GM18526 (cell line): Measurements from ENCODE around the gene ETS2.

Experiments
- POLR2A ChIP-seq: IDR thresholded peaks from 3 replicates; pipeline ENCODE4 v1.6.1; 2011; ENCODE audit not compliant: insufficient read length; ENCODE audit errors: extremely low read depth

The ETS2 gene

GRCh38 chr21:38792676-38793459 is 12.9 kb upstream of the ETS2 start:
- TF ChIP-seq POLR2A: no peak

DNA sequence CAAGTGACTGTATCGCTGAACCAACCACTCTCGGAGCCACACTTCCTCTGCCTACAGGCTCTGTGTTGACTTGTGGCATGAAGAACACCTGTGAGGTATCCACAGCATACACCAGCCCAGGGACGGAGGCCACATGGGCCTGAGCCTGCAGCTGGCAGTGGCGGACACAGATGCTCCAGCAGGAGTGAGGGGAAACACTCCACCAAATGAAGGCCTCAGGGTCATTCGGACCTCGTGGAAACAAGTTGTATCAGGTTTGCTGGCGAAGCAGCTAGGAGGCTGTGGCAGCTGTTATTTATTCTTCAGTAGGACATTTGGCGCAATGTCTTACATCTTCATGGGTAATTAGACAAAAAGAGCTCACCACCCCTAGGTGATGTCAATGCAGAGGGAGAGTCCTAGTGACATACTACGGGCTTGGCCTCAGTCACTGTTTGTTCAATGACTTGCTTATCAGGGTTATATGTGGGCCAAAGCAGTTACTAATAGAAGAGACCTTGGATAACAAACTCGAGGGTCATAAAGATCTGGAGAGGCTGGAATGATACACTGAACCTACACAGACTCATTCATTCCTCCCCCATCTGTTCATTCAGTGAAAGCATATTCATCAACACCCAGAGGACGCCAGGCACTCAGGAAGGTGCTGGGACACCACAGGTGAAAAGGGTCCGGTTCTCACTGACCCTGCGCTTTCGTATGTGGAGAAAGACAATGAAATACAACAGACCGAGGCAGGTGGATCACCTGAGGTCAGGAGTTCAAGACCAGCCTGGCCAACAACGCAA is 11.6 kb upstream of the ETS2 start:
- no peak for TF ChIP-seq POLR2A

DNA sequence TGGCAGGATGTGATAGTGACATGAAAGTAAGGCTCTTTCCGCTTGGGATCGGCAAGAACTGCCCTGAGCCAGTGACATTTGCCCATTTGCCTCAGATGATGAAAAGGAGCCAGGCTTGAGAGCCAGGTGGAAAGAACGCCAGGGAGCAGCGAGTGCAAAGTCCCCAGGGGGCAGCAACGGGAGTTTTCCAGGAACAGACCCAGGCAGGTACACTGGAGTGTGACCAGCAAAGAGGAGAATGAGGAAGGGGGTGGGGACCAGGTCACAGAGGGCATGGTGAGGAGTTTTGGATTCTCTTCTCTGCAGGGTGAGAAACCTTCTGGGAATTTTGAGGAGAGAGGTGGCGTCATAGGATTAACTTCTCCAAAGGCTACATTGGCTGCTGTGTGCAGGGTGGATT is 10.8 kb upstream of the ETS2 start:
- TF ChIP-seq POLR2A: no peak

GRCh38 chr21:38795475-38795874 is 10.3 kb upstream of the ETS2 start:
- no peak for TF ChIP-seq POLR2A

- TF ChIP-seq POLR2A: no peak
These were observed 9.3 kb upstream of the ETS2 start for GRCh38 chr21:38796424-38796823.

DNA sequence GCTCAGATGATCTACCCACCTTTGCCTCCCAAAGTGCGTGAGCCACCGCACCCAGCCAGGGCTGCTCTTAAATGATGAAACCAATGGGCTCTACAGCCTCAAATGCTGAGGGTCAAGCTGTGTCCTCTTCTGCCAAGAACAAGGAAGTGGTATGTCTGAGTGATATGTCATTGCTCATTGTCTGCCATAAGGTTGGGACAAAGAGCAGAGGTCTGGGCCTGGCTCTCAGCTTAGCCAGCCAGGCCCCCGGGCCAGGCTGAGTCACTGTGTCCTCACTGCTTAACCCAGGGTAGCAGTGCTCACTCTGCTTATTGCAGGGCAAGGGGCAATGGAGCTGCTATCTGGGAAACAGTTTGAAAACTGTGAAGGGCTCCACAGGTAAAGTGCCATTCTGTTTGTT is 8.3 kb upstream of the ETS2 start:
- no peak for TF ChIP-seq POLR2A

- no peak for TF ChIP-seq POLR2A
These were observed 7.6 kb upstream of the ETS2 start for GRCh38 chr21:38798081-38798480.

DNA sequence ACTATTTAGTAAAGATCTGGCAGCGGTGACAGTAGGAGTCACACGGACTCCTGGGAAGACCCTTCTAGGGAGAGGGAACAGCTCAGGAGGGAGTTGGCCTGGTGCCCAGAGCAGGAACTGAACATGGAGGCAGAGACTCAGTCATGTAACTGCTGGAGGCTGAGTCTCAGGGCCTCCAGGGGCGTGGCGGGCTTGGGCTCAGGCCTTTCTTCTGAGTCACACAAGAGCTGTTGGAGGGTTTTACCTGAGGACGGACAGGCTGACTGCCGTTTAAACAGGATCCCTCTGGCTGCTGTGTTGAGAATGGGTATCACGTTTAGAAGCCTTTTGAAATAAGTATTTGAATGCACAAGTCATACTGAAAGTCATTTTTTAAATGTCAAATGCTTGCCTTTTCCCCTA is 7.2 kb upstream of the ETS2 start:
- no peak for TF ChIP-seq POLR2A

- no peak for TF ChIP-seq POLR2A
These were observed 5.5 kb upstream of the ETS2 start for GRCh38 chr21:38800046-38800758.

DNA sequence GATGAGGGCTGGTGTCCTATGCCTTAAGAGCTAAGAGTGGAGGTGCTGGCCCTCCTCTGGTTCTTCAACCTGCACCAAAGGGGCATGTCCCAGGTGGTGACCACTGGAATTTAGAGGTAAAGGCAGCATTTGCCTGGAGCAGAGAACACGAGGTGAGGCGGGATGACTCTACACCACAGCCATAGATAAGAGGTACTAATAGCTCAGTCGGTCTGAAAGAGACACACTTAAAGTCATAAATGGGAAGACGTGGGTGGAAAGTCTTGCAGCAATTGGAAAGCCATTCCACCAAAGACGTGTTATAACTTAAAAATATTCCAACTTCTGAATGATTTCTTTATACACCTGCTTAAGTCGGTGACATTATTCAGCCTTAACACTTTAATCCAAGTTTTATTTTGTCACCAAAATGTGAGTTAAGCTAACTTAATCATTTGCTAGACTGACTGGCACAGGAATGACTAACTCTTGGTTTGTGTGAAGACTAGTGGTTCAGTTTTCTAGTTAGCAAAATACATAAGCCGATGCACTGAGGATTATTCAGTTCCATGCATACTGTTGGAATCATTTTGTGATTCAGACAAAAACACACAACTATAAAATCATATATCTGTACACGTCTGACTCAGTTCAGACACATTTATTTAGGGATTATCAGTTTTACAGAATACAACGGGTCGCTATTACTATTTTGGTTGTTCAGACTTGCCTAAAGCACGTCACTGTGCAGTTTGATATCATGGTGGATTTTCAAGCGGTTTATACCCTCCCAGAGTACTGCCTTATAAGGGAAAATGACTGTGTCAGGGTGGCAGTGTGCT is 4.6 kb upstream of the ETS2 start:
- TF ChIP-seq POLR2A: no peak

DNA sequence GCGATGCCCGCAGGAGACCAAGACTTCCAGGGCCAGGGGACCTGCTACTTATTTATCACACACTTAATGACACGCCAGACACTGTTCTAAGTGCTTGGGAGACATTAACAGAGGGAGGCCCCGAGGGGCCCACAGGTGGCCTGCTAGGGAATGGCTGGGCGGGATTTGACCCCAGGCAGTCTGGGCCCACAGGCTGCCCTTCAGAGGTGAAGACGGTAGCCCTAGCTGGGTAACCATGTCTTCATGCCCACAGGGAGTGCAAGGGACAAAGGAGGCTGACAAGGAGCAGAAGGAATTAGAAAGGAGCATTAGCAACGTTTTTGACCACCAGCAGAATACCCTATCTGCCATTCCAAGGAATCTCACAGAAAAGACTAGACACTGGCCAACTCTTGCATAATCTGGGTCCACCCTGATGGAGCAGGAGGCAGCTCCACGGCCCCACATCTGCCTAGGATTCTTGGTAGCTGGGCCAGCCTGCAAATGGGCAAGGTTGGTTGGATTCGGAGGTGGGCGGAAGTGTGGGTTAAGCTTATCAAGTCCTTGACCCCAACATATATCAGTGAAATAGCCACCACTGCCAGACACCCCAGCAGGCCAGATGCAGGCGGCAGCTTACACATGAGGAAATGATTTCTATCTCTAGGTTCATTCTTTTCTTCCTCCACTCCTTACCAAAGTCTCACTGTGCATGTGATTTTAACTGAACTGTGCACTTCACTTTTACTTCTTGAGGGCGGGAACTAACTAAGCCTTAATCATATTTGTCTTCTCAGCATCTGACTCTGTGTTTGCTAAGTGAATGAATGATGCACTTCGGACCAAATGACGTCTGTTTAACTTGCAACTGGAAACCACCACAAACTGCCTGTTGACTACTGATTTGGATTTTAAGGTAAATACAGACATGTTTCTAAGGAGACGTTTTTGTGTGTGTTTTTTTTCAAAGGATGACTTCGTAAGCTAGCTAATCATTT is 3.4 kb upstream of the ETS2 start:
- TF ChIP-seq POLR2A: no peak

DNA sequence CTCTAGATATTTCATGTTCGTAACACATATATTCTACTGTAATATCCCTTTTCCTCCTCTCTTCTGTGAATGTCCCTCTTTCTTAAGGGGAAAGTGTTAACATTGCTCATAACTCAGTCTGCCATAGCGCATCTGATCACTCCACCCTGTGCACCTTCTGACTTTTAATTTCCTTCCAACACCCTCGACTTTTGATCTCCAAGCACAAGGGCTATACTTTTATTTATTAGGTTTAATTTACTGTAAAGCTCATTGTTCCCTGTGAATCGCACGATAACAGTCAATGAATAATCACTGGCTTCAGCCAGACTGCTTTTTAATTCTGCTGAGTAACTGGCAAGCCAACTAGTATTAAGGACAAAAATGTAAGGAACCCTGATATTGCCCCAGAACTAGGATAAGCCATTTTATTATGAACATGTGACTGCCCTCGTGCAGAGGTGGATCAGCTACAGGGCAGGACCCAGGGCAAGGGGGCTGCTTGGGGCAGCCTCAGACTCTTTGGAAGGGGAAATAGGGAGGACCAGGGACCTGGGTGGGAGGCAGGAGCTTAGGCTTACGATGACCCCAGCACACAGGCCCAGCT is 2.6 kb upstream of the ETS2 start:
- no peak for TF ChIP-seq POLR2A

- TF ChIP-seq POLR2A: no peak
These were observed 1.5 kb upstream of the ETS2 start for GRCh38 chr21:38804030-38804788.
